C4-2B (cell line): ENCODE data around the gene CTNNBL1.

Experiments
- CTCF ChIP-seq: fragments of 450-650 bp; conservative IDR thresholded peaks from 2 replicates; pipeline ENCODE4 v1.5.1; 2017; ENCODE audit warnings: mild to moderate bottlenecking
- ZFX ChIP-seq: fragments of 450-650 bp; IDR thresholded peaks from 2 replicates; pipeline ENCODE4 v1.6.1; 2017

- TF ChIP-seq CTCF (no peak), ZFX (no peak)
These were observed 65.3 kb downstream of the CTNNBL1 start for GRCh38 chr20:37759052-37759553.
